ENCODE results near the gene MORF4L1.
A peak's percentile ranks its signal among the peaks of the same experiment; 100 is the strongest.

MORF4L1 gene, protein sequence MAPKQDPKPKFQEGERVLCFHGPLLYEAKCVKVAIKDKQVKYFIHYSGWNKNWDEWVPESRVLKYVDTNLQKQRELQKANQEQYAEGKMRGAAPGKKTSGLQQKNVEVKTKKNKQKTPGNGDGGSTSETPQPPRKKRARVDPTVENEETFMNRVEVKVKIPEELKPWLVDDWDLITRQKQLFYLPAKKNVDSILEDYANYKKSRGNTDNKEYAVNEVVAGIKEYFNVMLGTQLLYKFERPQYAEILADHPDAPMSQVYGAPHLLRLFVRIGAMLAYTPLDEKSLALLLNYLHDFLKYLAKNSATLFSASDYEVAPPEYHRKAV

DNA sequence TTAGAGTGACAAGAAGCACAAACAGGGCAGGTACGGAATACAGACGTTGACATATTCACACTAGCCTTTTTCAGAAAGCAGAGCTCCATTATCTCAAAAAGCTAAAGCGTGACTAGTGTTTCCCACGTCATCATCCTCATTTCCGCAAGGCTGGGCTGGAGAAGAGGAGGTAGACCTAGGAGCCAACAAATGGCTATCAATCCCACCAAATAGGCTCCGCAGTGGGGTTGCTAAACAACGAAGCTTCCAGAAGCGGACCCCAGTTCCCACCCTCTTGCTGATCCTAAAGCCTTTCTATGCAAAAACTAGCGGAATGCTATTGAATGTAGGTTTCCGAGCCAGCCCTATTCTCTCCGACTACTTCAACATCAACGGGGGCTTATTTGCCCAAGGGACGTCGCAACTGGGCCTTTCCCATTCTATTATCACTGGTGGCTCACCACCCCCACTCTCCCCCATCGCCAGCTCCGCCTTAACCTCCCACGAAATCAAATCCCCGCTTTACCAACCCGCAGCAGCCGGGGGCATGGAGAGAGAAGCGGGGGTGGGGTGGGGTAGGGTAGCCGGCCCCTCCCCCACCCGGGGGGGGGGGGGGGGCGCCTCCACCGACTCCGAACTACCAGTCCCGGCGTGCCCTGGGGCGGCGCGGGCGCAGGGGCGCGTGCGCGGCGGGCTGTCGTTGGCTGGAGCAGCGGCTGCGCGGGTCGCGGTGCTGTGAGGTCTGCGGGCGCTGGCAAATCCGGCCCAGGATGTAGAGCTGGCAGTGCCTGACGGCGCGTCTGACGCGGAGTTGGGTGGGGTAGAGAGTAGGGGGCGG lies at the start of gene MORF4L1:
TSS of gene MORF4L1 (plus strand) at position 736 of the 817 bp plus-strand sequence. CDS start 128 bp downstream, outside the sequence.
- H3K27ac ChIP-seq (ENCODE audit: low read depth, low read length) = peak within 1 kb of the TSS; percentile 88
- peak within 1 kb of the TSS; percentile 80 for H3K4me3 ChIP-seq (ENCODE audit: low read length)
- TF ChIP-seq CTCF (IDR thresholded peaks at IDR 0.05; ENCODE audit: low read depth, low read length, poor library complexity, severe bottlenecking) = no peak
- no peak for TF ChIP-seq EZH2phosphoT487 (IDR thresholded peaks at IDR 0.05; ENCODE audit: borderline replicate concordance, low read length)

GRCh38 chr15:78828920-78829319 lies 43.8 kb upstream of the MORF4L1 start:
- no peak overlapping the region for H3K4me2 ChIP-seq (ENCODE audit: low read length)
- no peak overlapping the region for H3K27ac ChIP-seq (ENCODE audit: low read depth, low read length)
- TF ChIP-seq CTCF (IDR thresholded peaks at IDR 0.05; ENCODE audit: low read depth, low read length, poor library complexity, severe bottlenecking) = no peak
- TF ChIP-seq EZH2phosphoT487 (IDR thresholded peaks at IDR 0.05; ENCODE audit: borderline replicate concordance, low read length) = no peak
- no peaks in the 10 kb centered on the region for H3K9me2 ChIP-seq (replicated peaks; ENCODE audit: control insufficient read depth, low read length)
- no peaks in the 10 kb centered on the region for H4K20me1 ChIP-seq (ENCODE audit: control insufficient read depth, insufficient read depth, low read depth, low read length)
- peaks cover 11% of the 10 kb centered on the region for H3K4me1 ChIP-seq (ENCODE audit: control insufficient read depth, low read length)
- no peaks in the 10 kb centered on the region for H3K9me3 ChIP-seq (ENCODE audit: control insufficient read depth, insufficient read depth, low read length)
- H3F3A ChIP-seq (ENCODE audit: control insufficient read depth, insufficient read depth) = no peaks in the 10 kb centered on the region
- no peak overlapping the region for H3K4me3 ChIP-seq (ENCODE audit: low read length)
- H3K79me2 ChIP-seq (ENCODE audit: control insufficient read depth, low read length) = no peaks in the 10 kb centered on the region
- H3K36me3 ChIP-seq (ENCODE audit: control insufficient read depth, low read length) = no peaks in the 10 kb centered on the region
- peaks cover 3% of the 10 kb centered on the region; the same call in 1 of the 2 replicates for H3K27me3 ChIP-seq (ENCODE audit: control insufficient read depth, low read length)

More for the DNA sequence above, at the start of gene MORF4L1:
- Histone ChIP-seq H3K4me2 (ENCODE audit: low read length) (peak within 1 kb of the TSS; percentile 98), H3K79me2 (ENCODE audit: control insufficient read depth, low read length) (peaks cover 48% of the 10 kb centered on the region), H3K4me1 (ENCODE audit: control insufficient read depth, low read length) (peaks cover 34% of the 10 kb centered on the region), H3F3A (ENCODE audit: control insufficient read depth, insufficient read depth) (peaks cover 7% of the 10 kb centered on the region), H3K9me3 (ENCODE audit: control insufficient read depth, insufficient read depth, low read length) (no peaks in the 10 kb centered on the region), H4K20me1 (ENCODE audit: control insufficient read depth, insufficient read depth, low read depth, low read length) (peaks cover 32% of the 10 kb centered on the region), H3K27me3 (ENCODE audit: control insufficient read depth, low read length) (no peaks in the 10 kb centered on the region), H3K9me2 (replicated peaks; ENCODE audit: control insufficient read depth, low read length) (no peaks in the 10 kb centered on the region), H3K36me3 (ENCODE audit: control insufficient read depth, low read length) (peaks cover 23% of the 10 kb centered on the region)

GRCh38 chr15:78830514-78831228 lies 42.0 kb upstream of the MORF4L1 start:
- H3K79me2 ChIP-seq (ENCODE audit: control insufficient read depth, low read length) = no peaks in the 10 kb centered on the region
- no peaks in the 10 kb centered on the region for H3K9me2 ChIP-seq (replicated peaks; ENCODE audit: control insufficient read depth, low read length)
- peak overlapping the region; percentile 28; the same call in 1 of the 2 replicates for H3K4me3 ChIP-seq (ENCODE audit: low read length)
- peaks cover 8% of the 10 kb centered on the region for H3K4me1 ChIP-seq (ENCODE audit: control insufficient read depth, low read length)
- H3K36me3 ChIP-seq (ENCODE audit: control insufficient read depth, low read length) = no peaks in the 10 kb centered on the region
- no peaks in the 10 kb centered on the region for H4K20me1 ChIP-seq (ENCODE audit: control insufficient read depth, insufficient read depth, low read depth, low read length)
- peaks cover 3% of the 10 kb centered on the region for H3K27me3 ChIP-seq (ENCODE audit: control insufficient read depth, low read length)
- no peak overlapping the region for H3K27ac ChIP-seq (ENCODE audit: low read depth, low read length)
- H3F3A ChIP-seq (ENCODE audit: control insufficient read depth, insufficient read depth) = no peaks in the 10 kb centered on the region
- TF ChIP-seq CTCF (IDR thresholded peaks at IDR 0.05; ENCODE audit: low read depth, low read length, poor library complexity, severe bottlenecking) (no peak), EZH2phosphoT487 (IDR thresholded peaks at IDR 0.05; ENCODE audit: borderline replicate concordance, low read length) (no peak)
- H3K4me2 ChIP-seq (ENCODE audit: low read length) = peak overlapping the region; percentile 42
- no peaks in the 10 kb centered on the region for H3K9me3 ChIP-seq (ENCODE audit: control insufficient read depth, insufficient read depth, low read length)
